HepG2 (cell line): Measurements from ENCODE around the gene SERTAD2. TPM values are rescaled to one million over a fixed set of nuclear protein-coding genes. Genes with fewer than 3 reads are reported as not detected.
A peak's percentile ranks its signal among the peaks of the same experiment; 100 is the strongest.

Source experiments
- ATF7-NPFF ChIP-seq: sonication (generic); formaldehyde crosslinking; IDR thresholded peaks from 2 replicates; pipeline ENCODE4 v1.8.1; 2023; ENCODE audit warnings: mild to moderate bottlenecking, low read depth, missing genetic modification reagents, moderate library complexity
- ETV6 ChIP-seq: sonication (generic); formaldehyde crosslinking; conservative IDR thresholded peaks from 2 replicates; pipeline ENCODE4 v1.4.0; 2020; ENCODE audit warnings: missing genetic modification reagents
- JUNB ChIP-seq: sonication (generic); formaldehyde crosslinking; IDR thresholded peaks from 2 replicates; pipeline ENCODE4 v1.8.0; 2022; ENCODE audit warnings: missing genetic modification reagents, mild to moderate bottlenecking, borderline replicate concordance
- KLF12 ChIP-seq: sonication (generic); formaldehyde crosslinking; IDR thresholded peaks from 2 replicates; pipeline ENCODE4 v1.4.0; 2020; ENCODE audit warnings: missing genetic modification reagents, borderline replicate concordance
- MBNL3 ChIP-seq: fragments of 250-450 bp; sonication (Bioruptor Pico); conservative IDR thresholded peaks from 2 replicates; pipeline ENCODE4 v1.8.0; 2022; ENCODE audit warnings: mild to moderate bottlenecking, inconsistent platforms
- PHF8 ChIP-seq: sonication (generic); formaldehyde crosslinking; IDR thresholded peaks from 2 replicates; pipeline ENCODE4 v1.5.0; 2020; ENCODE audit warnings: missing genetic modification reagents
- PITX1 ChIP-seq: sonication (generic); formaldehyde crosslinking; IDR thresholded peaks from 2 replicates; pipeline ENCODE4 v1.5.1; 2020; ENCODE audit warnings: mild to moderate bottlenecking, missing genetic modification reagents
- SOX5 ChIP-seq: IDR thresholded peaks from 2 replicates; pipeline ENCODE4 v1.6.1; 2016; ENCODE audit warnings: borderline replicate concordance
- ZBTB20 ChIP-seq: sonication (generic); formaldehyde crosslinking; IDR thresholded peaks from 2 replicates; pipeline ENCODE4 v1.8.1; 2023; ENCODE audit warnings: missing genetic modification reagents, low read depth, mild to moderate bottlenecking, borderline replicate concordance
- ZNF160 ChIP-seq: sonication (generic); formaldehyde crosslinking; IDR thresholded peaks from 2 replicates; pipeline ENCODE4 v1.8.0; 2022; ENCODE audit warnings: mild to moderate bottlenecking, inconsistent platforms, missing genetic modification reagents
- ZNF296 ChIP-seq: sonication (generic); formaldehyde crosslinking; conservative IDR thresholded peaks from 2 replicates; pipeline ENCODE4 v1.5.0; 2020; ENCODE audit warnings: mild to moderate bottlenecking, missing genetic modification reagents
- ZNF317 ChIP-seq: sonication (generic); formaldehyde crosslinking; IDR thresholded peaks from 2 replicates; pipeline ENCODE4 v1.5.0; 2020; ENCODE audit warnings: mild to moderate bottlenecking, missing genetic modification reagents
- ZNF329 ChIP-seq: sonication (generic); formaldehyde crosslinking; IDR thresholded peaks from 2 replicates; pipeline ENCODE4 v1.9.0; 2021; ENCODE audit warnings: low read depth, mild to moderate bottlenecking, missing genetic modification reagents
- ZNF773 ChIP-seq: sonication (generic); formaldehyde crosslinking; IDR thresholded peaks from 2 replicates; pipeline ENCODE4 v1.4.0; 2020; ENCODE audit warnings: missing genetic modification reagents, borderline replicate concordance
- polyA plus RNA-seq, 8 experiments: library from polyadenylated mRNA; depleted of rRNA in 3 of 8; stranded (reverse) in 7 of 8; unstranded in 1 of 8; fragments of >200 nt; fragmentation: Illumina TruSeq in 4 of 8; extraction: Trizol in 4 of 8; gene quantifications; 2 replicates each; pipeline versions ENCODE4 v1.2.1 to v1.2.3, GENCODE V29; 2011 to 2016; ENCODE audit warnings: low read depth in 4 of 8, missing spikeins in 1 of 8, mixed read lengths in 1 of 8; ENCODE audit not compliant: insufficient read depth in 1 of 8
- total RNA-seq, 5 experiments: library from RNA; depleted of rRNA; stranded (reverse); fragments of >200 nt; fragmentation: Illumina TruSeq; extraction: Trizol; gene quantifications; 2 replicates each; pipeline ENCODE4 v1.2.3, GENCODE V29; 2016; ENCODE audit warnings: low read depth in 1 of 5
- TF ChIP-seq, protein P1 (sequence below): sonication (generic); formaldehyde crosslinking; IDR thresholded peaks from 2 replicates; pipeline ENCODE4 v1.9.0; 2021; ENCODE audit warnings: missing genetic modification reagents, mild to moderate bottlenecking, borderline replicate concordance
- TF ChIP-seq, protein P2 (sequence below): sonication (generic); formaldehyde crosslinking; IDR thresholded peaks from 2 replicates; pipeline ENCODE4 v1.8.1; 2022; ENCODE audit warnings: mild to moderate bottlenecking, missing genetic modification reagents
- TF ChIP-seq, protein P3 (sequence below): sonication (generic); formaldehyde crosslinking; IDR thresholded peaks from 2 replicates; pipeline ENCODE4; 2020; ENCODE audit warnings: missing genetic modification reagents, mild to moderate bottlenecking, borderline replicate concordance
- TF ChIP-seq, protein P4 (sequence below): sonication (generic); IDR thresholded peaks from 2 replicates; pipeline ENCODE4 v1.6.1; 2016; ENCODE audit warnings: low read depth, borderline replicate concordance
- TF ChIP-seq, protein P5 (sequence below): sonication (generic); formaldehyde crosslinking; IDR thresholded peaks from 2 replicates; pipeline ENCODE4 v1.9.0; 2021; ENCODE audit warnings: missing genetic modification reagents, borderline replicate concordance

SERTAD2 gene
- total and polyA plus RNA-seq, 2 of the 13 experiments (the other 11 are each of a cell fraction or from before 2014, with no cell fraction given) = 6.7 to 22.6 TPM

DNA sequence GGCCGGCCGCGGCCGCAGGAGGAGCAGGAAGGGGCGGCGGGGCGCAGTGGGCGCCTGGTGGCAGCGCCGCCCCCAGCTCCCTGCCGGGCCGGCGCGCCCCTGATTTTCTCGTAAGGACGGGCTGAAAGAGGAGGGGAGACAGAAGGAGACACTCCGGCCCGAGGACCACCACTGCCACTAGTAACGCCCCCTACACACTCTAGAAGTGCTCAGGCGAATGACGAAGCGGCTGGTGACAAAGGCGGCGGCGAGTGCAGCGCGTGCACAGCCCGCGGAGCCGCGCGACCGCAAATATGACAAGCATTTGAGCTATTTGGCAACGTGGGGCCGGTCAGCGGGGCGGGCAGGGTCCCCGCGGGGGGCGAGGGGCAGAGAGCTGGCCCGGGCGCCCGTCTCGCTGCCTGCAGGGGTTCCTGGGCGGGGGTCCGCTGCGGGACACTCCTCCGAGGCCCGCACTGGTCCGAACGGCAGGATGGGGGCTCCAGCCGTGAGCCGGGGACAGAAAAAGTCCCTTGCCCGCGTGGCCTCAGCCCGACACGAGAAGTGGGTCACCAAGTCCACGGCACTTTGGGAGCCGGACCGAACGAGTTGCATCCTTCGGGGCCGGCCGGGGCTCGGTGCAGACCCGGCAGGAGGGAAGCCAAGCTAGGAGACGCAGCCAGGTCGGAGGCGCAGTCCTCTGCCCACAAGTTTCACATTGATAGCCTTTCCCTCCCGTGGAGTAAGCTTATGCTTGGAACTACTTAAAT lies 524 bp upstream of the SERTAD2 start (continued):
- TF ChIP-seq, protein P1, sequence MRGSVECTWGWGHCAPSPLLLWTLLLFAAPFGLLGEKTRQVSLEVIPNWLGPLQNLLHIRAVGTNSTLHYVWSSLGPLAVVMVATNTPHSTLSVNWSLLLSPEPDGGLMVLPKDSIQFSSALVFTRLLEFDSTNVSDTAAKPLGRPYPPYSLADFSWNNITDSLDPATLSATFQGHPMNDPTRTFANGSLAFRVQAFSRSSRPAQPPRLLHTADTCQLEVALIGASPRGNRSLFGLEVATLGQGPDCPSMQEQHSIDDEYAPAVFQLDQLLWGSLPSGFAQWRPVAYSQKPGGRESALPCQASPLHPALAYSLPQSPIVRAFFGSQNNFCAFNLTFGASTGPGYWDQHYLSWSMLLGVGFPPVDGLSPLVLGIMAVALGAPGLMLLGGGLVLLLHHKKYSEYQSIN (CRISPR knock-in tag) = no peak
- TF ChIP-seq ZNF160 (CRISPR knock-in tag) (peak; percentile 57; the same call in 1 of the 2 replicates), PITX1 (CRISPR knock-in tag) (peak; percentile 66; the same call in 1 of the 2 replicates), KLF12 (no peak), PHF8 (CRISPR knock-in tag) (no peak; the same call in 1 of the 2 replicates), ZNF317 (peak; percentile 71; the same call in 1 of the 2 replicates), JUNB (CRISPR knock-in tag) (no peak), MBNL3 (CRISPR knock-in tag) (no peak), ZBTB20 (CRISPR knock-in tag) (peak; percentile 84; the same call in 1 of the 2 replicates), ETV6 (CRISPR knock-in tag) (peak; percentile 79), ATF7-NPFF (CRISPR knock-in tag) (peak; percentile 64), ZNF329 (no peak; the same call in 1 of the 2 replicates), SOX5 (CRISPR knock-in tag) (peak; percentile 77; the same call in 1 of the 2 replicates), ZNF773 (CRISPR knock-in tag) (0 out of 2 replicates have a peak, but pooled peaks have one; percentile 68), ZNF296 (CRISPR knock-in tag) (no peak)
- TF ChIP-seq, protein P2, sequence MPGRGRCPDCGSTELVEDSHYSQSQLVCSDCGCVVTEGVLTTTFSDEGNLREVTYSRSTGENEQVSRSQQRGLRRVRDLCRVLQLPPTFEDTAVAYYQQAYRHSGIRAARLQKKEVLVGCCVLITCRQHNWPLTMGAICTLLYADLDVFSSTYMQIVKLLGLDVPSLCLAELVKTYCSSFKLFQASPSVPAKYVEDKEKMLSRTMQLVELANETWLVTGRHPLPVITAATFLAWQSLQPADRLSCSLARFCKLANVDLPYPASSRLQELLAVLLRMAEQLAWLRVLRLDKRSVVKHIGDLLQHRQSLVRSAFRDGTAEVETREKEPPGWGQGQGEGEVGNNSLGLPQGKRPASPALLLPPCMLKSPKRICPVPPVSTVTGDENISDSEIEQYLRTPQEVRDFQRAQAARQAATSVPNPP (CRISPR knock-in tag) = no peak
- TF ChIP-seq, protein P3, sequence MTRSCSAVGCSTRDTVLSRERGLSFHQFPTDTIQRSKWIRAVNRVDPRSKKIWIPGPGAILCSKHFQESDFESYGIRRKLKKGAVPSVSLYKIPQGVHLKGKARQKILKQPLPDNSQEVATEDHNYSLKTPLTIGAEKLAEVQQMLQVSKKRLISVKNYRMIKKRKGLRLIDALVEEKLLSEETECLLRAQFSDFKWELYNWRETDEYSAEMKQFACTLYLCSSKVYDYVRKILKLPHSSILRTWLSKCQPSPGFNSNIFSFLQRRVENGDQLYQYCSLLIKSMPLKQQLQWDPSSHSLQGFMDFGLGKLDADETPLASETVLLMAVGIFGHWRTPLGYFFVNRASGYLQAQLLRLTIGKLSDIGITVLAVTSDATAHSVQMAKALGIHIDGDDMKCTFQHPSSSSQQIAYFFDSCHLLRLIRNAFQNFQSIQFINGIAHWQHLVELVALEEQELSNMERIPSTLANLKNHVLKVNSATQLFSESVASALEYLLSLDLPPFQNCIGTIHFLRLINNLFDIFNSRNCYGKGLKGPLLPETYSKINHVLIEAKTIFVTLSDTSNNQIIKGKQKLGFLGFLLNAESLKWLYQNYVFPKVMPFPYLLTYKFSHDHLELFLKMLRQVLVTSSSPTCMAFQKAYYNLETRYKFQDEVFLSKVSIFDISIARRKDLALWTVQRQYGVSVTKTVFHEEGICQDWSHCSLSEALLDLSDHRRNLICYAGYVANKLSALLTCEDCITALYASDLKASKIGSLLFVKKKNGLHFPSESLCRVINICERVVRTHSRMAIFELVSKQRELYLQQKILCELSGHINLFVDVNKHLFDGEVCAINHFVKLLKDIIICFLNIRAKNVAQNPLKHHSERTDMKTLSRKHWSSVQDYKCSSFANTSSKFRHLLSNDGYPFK = peak; percentile 29; the same call in 1 of the 2 replicates
- TF ChIP-seq, protein P4, sequence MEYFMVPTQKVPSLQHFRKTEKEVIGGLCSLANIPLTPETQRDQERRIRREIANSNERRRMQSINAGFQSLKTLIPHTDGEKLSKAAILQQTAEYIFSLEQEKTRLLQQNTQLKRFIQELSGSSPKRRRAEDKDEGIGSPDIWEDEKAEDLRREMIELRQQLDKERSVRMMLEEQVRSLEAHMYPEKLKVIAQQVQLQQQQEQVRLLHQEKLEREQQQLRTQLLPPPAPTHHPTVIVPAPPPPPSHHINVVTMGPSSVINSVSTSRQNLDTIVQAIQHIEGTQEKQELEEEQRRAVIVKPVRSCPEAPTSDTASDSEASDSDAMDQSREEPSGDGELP = peak; percentile 47; the same call in 1 of the 2 replicates
- TF ChIP-seq, protein P5, sequence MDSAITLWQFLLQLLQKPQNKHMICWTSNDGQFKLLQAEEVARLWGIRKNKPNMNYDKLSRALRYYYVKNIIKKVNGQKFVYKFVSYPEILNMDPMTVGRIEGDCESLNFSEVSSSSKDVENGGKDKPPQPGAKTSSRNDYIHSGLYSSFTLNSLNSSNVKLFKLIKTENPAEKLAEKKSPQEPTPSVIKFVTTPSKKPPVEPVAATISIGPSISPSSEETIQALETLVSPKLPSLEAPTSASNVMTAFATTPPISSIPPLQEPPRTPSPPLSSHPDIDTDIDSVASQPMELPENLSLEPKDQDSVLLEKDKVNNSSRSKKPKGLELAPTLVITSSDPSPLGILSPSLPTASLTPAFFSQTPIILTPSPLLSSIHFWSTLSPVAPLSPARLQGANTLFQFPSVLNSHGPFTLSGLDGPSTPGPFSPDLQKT (CRISPR knock-in tag) = no peak
